Uterus (tissue), 2 donors: ENCODE results near the gene ABCA13.

Source experiments
- POLR2A ChIP-seq, 2 donors: fragments of 450-650 bp; IDR thresholded peaks; one replicate each; pipeline ENCODE4 v1.6.1; 2016; ENCODE audit warnings: antibody characterized with exemption in 2 of 2, mild to moderate bottlenecking in 1 of 2, moderate library complexity in 1 of 2
- TF ChIP-seq, protein P1 (sequence below), 4 experiments: fragments of 200-600 bp in 2 of 4; fragments of 450-650 bp in 2 of 4; sonication (generic) in 2 of 4; IDR thresholded peaks; one replicate each; pipeline ENCODE4 v1.5.1; 2016 to 2019; ENCODE audit warnings: antibody characterized with exemption in 4 of 4, mild to moderate bottlenecking in 2 of 4, moderate library complexity in 1 of 4

DNA sequence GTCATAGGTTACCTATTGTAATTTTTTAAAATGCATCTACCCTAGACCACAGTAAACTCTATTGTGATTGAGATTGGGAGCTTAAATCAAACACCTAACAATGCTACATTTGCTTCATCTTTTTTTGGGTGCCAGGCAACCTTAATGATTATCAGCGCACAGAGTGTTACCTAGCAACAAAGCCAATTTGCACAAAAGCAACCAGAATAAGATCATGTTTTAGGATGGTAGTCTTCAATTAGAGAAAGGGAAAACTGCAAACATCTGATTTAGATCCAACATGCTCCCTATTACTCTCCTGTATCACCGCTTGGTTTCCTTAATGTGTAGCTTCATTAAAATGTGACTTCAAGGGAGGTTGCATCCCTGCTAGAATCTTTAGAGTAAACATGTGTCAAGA is 226.9 kb downstream of the ABCA13 start:
- TF ChIP-seq, protein P1, sequence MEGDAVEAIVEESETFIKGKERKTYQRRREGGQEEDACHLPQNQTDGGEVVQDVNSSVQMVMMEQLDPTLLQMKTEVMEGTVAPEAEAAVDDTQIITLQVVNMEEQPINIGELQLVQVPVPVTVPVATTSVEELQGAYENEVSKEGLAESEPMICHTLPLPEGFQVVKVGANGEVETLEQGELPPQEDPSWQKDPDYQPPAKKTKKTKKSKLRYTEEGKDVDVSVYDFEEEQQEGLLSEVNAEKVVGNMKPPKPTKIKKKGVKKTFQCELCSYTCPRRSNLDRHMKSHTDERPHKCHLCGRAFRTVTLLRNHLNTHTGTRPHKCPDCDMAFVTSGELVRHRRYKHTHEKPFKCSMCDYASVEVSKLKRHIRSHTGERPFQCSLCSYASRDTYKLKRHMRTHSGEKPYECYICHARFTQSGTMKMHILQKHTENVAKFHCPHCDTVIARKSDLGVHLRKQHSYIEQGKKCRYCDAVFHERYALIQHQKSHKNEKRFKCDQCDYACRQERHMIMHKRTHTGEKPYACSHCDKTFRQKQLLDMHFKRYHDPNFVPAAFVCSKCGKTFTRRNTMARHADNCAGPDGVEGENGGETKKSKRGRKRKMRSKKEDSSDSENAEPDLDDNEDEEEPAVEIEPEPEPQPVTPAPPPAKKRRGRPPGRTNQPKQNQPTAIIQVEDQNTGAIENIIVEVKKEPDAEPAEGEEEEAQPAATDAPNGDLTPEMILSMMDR (IDR thresholded peaks at IDR 0.05): no peak
- TF ChIP-seq POLR2A (IDR thresholded peaks at IDR 0.05): no peak
